Epithelial cell of proximal tubule (primary cell): ENCODE results near the gene DICER1. TPM values are rescaled to one million over a fixed set of nuclear protein-coding genes. Genes with fewer than 3 reads are reported as not detected.

ENCODE experiments used
- DNase-seq: peaks from one replicate; pipeline ENCODE4 v3.0.0-alpha.2; 2011; ENCODE audit warnings: low read depth
- H3K4me3 ChIP-seq: 2 replicates; pipeline ENCODE4 v1.5.1; 2011; ENCODE audit warnings: low read depth, mild to moderate bottlenecking, low read length
- CTCF ChIP-seq: conservative IDR thresholded peaks from 2 replicates; pipeline ENCODE4 v1.5.1; 2012; ENCODE audit warnings: low read depth, mild to moderate bottlenecking, low read length
- total RNA-seq: library from RNA; depleted of rRNA; stranded (reverse); fragments of >200 nt; gene quantifications from 2 replicates; pipeline ENCODE4 v1.2.3, GENCODE V29; 2015

The DICER1 gene
- total RNA-seq, 1 donor from 2014 or later: 27.4 TPM

GRCh38 chr14:95149441-95149840 lies 7.9 kb downstream of the DICER1 start:
- no peak for DNase-seq
- no peak overlapping the region for H3K4me3 ChIP-seq
- TF ChIP-seq CTCF: no peak

- no peak overlapping the region for H3K4me3 ChIP-seq
- TF ChIP-seq CTCF: no peak
- DNase-seq: no peak
Observed at GRCh38 chr14:95147597-95147996, 9.7 kb downstream of the DICER1 start.

- H3K4me3 ChIP-seq: no peak overlapping the region
- no peak for DNase-seq
- TF ChIP-seq CTCF: no peak
Observed at GRCh38 chr14:95146079-95146771, 11.1 kb downstream of the DICER1 start.

GRCh38 chr14:95144849-95145248 lies 12.5 kb downstream of the DICER1 start:
- no peak for DNase-seq
- no peak for TF ChIP-seq CTCF
- no peak overlapping the region for H3K4me3 ChIP-seq

- no peak overlapping the region for H3K4me3 ChIP-seq
- TF ChIP-seq CTCF: no peak
- no peak for DNase-seq
Observed at GRCh38 chr14:95143808-95144620, 13.3 kb downstream of the DICER1 start.

GRCh38 chr14:95142208-95142607 lies 15.1 kb downstream of the DICER1 start:
- DNase-seq: no peak
- no peak for TF ChIP-seq CTCF
- H3K4me3 ChIP-seq: no peak overlapping the region
